GM18508 (cell line): ENCODE measurements around the gene LOC128125822.
"Not testable (repeated sequence)": the region's sequence is repeated elsewhere in the genome, so short reads cannot be mapped to it uniquely, and the experiment has no call there.

ENCODE experiments used
- ATAC-seq: cut with Tn5 transposase; IDR thresholded peaks from one replicate; pipeline ENCODE4 v1.9.1; 2021; ENCODE audit warnings: moderate number of reproducible peaks; ENCODE audit not compliant: insufficient read depth, unreplicated experiment

Gene LOC128125822

DNA sequence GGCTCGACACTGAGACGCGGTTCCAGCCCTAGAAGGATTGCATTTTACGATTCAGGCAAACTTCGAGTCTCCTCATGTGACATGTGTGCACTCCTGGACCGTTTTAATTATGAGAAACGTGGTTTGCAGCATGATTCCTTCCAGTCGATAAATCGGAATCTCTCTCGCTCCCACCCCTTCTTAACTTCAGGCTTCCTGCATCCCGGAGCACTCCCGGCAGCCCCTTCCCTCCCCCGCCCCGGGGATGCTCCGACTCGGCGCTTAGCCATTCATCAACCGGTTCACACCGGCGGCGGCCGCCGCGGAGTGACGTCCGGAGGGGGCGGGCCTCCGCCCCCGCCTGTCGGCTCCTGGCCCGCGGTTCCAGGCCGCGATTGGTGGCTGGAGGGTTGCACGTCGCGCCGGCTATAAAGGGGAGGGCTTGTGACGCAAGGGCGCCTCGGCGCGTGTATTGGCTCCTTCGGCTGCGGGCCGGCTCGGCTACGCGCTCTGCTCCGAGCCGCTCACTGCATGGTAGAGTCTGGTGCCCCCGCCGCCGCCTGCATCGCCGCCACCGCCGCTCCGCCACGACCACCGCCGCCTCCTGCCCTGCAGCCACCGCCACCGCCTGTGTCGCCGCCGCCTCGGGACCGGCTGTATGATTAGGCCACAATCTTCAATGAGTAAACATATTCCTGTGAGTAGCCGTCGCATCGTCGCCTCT, at the start of gene LOC128125822, which contains the start of gene PTP4A1:
LOC128125822 (plus strand) TSS at position 437 of the 703 bp plus-strand sequence.
PTP4A1 (plus strand) TSS at position 437 of the 703 bp plus-strand sequence. CDS start 4,401 bp downstream, outside the sequence.
- peak; percentile 92 for ATAC-seq

DNA sequence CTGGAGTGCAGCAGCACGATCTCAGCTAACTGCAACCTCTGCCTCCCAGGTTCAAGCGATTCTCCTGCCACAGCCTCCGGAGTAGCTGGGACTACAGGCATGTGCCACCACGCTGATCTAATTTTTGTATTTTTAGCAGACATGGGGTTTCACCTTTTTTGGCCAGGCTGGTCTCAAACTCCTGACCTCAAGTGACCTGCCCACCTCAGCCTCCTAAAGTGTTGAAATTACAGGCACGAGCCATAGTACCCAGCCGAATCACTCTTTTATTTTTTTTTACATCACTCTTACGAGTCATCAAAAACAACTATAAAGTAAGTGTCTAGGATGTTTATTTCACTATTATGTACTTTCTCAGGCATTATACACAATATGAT, 49.4 kb upstream of the LOC128125822 start:
- ATAC-seq = not testable (repeated sequence)

DNA sequence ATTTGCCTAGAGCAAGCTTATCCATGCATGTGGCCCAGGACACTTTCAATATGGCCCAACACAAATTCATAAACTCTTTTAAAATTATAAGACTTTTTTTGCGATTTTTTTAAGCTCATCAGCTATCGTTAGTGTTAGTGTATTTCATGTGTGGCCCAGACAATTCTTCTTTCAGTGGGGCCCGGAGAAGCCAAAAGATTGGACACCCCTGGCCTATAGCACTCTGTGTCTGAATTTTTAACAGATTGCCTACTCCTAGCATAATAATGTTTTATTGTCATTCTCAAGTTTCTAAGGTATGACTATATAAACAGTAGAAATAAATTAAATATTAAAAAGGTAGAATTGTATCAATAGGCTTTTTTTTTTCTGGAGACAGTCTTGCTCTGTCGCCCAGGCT, 48.6 kb upstream of the LOC128125822 start:
- ATAC-seq = no peak

DNA sequence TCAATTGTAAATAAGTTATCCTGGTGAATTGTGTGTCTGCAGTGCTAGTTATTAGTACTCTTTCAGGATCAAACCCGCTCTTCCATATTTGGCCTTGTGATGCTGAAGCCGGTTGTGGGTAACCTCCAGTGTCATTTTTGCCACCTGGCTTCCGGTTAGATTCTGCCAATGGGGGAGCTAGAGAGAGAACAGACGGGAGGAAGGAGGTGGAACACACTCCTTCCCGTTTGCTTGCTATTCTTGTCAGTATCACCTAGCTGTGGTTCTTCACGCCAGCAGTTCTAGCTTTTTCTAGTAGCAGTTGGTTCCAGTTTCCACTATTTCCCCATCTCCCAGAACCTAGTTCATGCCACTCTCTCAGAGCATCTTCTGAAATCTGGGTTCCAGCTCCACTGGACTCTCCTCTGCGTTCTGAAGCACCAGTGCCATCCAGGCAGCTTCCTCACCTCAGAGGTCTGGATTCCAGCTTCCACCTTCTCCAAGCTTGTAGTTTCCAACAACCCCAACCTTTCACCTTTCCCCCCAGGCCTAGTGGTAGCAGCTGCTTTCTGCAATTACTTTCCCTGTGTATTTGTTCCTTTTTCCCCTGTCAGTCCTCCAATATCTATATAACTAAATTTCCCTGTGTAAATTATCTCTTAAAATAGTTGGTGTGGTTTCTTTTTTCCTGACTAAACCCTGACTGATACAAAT, 46.9 kb upstream of the LOC128125822 start:
- no peak for ATAC-seq

DNA sequence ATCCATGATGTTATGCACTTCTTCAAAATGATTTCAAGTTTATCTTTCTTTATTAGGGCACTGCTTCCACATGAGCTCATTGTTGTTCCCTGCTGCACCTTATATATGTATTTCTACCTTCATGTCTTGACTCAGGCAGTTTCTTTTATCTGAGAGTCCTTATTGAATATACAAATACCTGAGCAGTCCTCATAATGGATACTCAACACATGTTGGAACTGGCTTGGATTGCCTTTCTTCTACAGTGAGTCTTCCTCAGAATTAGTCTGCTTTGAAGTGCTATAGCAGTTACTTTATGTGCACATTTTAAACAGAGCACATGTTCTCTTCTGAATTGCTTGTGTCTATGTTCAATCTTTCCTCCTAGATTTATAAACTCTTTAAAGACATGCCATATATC, 45.3 kb upstream of the LOC128125822 start:
- no peak for ATAC-seq

DNA sequence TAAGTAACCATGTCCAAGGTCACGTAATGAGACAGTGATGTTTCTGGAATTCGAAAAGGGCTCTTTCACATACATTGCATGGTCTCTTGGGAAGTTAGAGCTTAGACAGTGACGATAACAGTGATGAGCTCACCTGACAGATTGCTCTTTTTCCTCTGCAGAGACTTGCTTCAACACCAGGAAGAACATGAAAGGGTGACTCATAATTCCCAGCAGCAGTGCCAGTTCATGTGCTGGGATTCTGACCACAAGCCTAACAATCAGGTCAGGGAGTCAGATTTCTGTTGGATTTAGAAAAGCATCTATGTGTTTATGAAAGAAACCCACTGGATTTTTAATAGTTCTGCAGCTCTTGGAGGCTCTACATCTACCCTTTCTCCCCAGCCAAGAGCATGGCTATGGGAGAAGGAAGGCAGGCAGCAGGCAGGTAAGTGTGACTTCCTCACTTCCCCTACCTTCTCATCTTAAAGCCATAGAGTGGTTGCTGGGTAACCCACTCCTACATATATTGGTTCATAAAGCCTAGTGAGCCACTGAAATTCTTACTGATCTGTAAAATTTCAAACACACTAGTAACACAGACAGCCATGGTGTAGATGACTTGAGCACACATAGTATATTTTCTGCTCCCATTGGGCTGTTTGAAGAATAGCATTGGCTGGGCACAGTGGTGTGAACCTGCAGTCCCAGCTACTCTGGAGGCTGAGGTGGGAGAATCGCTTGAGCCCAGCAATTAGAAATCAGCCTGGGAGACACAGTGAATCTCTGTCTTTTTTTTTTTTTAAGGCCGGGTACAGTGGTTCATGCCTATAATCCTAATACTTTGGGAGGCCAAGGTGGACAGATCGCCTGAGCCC, 44.4 kb upstream of the LOC128125822 start:
- ATAC-seq = no peak

DNA sequence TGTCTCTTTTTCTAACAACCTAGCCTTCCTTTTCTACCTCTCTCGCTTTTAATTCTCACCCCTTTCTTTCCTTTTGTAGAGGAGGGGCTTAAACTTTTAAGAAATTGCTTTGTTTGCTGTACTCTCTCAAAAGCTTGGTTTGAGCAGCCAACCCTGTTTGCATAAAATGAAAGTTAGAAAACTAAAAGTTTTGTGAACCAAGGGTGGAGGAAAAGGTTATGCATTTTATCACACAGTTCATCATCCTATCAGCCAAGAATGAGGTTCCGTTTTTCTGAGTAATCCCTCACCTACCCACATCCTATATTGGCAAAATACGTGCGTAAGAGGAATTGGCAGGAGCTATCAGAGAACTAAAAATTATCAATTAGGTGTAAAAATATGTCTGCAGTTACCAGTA, 42.8 kb upstream of the LOC128125822 start:
- no peak for ATAC-seq

DNA sequence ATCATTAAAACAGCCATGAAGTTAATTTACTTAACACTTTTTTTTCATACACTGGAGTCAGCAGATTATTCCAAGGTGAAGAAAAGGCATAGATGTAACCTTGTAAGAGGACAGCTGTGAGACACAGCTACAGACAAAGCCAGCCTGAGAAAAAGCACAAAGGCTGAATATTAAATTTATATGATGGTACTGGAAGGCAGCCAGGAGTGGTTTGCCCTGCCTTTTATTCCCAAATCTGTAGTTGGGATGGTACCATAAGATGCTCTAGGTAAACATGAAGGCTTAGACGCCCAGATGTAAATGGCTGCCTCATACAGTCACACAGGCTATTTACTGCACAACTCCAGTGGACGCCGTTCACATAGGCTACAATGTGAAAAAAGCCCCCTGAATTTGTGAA, 42.1 kb upstream of the LOC128125822 start:
- ATAC-seq = no peak

DNA sequence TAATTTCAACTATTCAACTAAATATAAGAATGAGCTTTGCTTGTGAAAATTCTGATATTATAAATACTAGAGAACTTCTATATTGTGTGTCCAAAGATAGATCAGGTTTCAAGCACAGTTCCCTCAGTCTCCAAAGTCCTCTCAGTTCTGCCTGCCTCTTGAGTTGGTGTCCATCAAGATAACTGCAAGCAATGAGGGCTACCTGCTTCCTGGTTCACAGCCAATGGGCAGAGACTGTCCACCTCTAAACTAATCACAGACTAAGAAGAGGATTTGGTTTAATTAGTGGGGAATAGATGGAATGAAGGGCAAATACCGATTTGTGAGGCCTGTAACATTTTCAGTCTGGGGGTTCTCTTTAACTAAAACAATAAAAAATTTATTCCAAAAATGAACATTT, 41.3 kb upstream of the LOC128125822 start:
- no peak for ATAC-seq

DNA sequence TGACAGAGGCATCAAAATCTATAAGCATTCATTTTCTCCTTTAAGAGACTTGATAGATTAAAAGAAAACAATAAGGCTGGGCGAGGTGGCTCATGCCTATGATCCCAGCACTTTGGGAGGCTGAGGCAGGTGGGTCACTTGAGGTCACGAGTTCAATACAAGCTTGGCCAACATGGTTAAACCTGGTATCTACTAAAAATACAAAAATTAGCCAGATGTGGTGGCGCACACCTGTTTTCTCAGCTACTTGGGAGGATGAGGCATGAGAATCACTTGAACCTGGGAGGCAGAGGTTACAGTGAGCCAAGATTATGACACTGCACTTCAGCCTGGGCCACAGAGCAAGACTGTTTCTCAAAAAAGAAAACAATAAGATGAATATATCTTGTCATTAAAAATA, 39.3 kb upstream of the LOC128125822 start:
- no peak for ATAC-seq

DNA sequence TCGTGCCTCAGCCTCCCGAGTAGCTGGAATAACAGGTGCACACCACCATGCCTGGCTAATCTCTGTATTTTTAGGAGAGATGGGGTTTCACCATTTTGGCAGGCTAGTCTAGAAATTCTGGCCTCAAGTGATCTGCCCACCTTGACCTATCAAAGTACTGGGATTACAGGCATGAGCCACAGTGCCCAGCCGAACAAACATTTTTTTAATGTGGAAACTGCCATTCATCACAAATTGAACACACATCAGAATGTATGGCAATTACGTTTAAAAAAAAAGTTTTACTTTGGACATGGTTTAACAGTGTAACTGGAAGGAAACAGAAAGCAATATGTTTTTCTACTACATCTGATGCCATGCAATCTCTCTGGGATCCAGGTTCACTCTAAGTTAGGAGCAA, 38.3 kb upstream of the LOC128125822 start:
- ATAC-seq = no peak

DNA sequence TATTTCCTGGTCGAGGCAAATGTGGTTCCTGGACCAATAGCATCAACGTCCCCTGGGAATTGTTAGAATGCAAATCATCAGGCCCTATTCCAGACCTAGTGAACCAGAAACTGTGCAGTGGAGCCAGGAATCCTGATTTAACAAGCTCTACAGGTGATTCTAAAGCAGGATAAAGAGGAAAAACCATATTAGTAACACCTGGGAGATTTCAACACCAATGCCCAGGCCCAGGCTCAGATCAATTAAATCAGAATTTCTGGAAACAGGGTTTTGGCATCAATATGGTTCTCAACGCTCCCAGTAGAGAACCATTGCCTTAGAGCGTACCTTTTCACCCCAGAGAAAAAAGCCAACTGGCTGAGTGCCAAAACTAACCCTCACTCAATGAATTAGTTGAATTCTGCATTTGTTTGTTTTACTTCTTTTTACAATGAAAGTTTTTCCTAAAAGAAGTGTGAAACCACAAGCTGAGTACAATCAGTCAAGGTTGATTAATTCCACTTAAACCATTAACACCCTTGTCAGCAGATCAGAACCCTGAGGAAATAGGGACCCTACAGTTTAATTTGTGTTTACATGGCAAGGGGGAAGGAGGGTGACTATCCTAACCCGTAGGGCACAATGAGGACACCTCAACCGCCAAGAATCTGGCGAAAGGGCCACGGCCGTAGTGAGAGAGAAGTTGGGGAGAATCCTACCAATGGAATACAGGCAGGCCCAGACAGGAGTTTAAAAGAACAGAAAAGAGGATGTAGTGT, 34.9 kb upstream of the LOC128125822 start:
- ATAC-seq = no peak

DNA sequence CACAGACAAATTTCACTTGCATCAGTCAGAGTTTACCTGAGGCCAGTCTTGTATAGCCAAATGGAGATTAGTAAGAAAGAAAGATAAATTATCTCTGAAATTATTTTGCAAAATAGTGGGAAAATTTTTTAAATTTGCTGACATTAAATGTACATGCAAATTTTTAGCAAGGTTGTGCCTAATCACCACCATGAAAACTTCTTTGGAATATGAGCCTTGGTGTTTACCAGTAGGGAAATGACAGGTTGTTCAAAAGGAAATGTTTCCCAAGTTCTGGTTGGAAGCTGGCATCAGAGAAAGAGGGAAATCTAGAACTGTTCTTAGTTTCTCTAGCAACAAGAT, 34.4 kb upstream of the LOC128125822 start:
- ATAC-seq = no peak

DNA sequence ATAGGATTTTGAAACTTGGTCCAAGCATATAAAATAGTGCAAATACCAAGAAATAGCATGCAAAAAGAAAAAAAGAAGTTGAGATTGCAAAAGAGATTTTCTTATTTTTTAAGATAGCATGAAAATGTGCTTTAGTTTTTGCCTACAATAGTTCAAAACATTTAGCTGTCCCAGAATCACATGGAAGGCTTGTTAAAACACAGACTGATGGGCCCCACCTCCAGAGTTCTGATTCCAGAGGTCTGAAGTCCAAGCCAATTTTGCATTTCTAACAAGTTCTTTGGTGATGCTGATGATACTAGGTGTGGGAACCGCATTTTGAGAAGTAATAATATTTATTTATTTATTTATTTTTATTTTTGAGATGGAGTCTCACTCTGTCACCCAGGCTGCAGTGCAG, 33.7 kb upstream of the LOC128125822 start:
- no peak for ATAC-seq

DNA sequence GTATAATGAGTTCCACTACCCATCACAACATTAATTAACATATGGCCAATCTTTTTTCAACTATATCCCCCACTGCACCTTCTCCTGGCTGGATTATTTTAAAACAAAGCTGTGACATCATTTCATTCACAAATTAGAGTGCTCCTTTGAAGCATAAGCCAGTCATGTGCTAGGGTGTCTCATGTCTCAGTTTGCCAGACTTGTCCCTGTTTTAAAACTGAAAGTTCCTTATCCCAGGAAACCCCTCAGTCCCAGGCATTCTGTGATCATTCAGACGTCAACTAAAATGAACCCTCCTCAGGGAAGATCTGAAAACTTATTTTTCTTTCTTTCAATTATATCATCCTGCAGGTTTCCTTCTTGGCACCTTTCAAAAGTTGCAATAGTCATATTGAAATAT, 29.3 kb upstream of the LOC128125822 start:
- ATAC-seq = no peak

DNA sequence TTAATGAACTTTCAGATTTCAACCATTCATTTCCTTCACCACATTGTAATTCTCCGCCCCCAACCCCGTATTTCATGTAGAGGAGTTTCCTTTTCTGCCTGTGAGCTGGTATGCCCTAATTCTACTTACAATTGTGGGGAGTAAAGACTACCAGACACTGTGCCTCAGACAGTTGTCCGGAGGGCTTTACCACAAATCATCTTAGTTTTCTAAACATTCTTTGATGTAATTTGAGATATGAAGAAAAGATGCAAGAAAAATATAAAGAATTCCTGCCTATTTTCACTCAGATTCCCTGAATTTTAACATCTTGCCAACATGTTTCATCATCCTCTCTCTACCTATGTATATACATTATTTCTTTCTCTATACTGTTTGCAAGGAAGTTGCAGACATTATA, 28.3 kb upstream of the LOC128125822 start:
- no peak for ATAC-seq

DNA sequence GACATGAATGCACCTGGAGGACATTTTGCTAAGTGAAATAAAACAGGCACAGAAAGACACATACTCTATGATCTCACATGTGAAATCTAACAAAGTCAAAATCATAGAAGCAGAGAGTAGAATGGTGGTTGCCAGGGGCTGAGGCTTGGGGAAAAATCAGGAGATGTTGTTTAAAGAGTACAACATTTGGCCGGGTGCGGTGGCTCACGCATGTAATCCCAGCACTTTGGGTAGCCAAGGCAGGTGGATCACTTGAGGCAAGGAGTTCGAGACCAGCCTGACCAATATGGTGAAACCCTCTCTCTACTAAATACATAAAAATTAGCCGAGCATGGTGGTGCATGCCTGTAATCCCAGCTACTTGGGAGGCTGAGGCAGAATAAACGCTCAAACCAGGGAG, 26.0 kb upstream of the LOC128125822 start:
- ATAC-seq = no peak

DNA sequence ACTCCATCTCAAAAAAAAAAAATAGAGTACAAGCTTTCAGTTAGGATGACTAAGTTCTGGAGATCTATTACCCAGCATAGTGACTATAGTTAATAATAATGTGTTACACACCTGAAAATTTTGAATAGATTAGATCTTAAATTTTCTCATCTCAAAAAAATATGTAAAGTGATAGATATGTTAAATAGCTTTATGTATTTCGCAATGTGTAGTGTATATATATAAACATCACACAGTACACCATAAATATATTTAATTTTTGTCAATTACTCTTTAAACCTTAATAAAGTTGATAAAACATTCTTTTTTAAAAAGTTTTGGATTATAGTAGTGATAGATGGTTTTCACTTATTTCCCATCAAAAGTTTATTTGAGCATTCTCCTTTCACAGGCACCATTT, 25.6 kb upstream of the LOC128125822 start:
- ATAC-seq = no peak

DNA sequence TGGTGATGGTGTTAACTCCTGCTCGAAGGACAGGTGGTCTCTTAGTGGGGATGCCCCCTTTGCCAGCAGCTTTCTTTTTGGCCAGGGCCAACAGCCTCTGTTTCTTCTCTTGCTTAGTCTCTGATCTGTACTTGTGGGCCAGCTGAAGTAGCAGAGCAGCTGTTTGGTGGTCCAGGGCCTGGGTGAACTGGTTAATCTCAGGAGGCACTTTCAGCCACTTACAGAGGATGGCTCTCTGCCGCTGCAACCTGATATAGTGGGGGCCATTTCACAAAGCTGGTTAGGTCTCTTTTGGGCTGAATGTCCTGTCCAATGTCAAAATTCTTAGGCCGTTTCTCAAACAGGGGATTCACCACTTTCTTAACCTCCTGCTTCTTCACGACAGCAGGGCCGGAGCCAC, 23.2 kb upstream of the LOC128125822 start:
- no peak for ATAC-seq

DNA sequence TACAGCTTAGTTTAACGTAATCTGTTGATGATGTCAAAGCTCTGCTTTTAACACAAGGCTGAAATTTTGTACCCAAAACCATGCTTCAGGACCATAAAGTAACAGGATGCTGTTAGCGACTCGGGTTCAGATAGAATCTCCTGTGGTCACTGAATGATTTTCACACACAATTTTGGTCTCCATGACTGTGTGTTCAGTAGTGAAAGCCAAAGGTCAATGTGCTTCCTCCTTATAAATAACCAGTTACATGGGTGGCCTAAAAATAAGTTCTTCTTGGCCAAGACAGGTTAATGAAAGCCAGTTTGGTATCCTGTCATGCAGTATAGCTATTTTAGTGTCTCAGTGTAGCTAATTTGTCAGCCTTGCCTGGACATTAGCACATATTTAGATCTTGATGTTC, 19.1 kb upstream of the LOC128125822 start:
- ATAC-seq = peak; percentile 99
